ENCODE measurements around the gene PRKACG. TPM values are rescaled to one million over a fixed set of nuclear protein-coding genes. Genes with fewer than 3 reads are reported as not detected.

PRKACG gene
- total RNA-seq, 1 donor from 2014 or later, result not detected

- no peaks in the 10 kb centered on the region for H3K9me3 Mint-ChIP-seq (ENCODE audit: unreplicated experiment)
- peaks cover 12% of the 10 kb centered on the region for H3K27me3 Mint-ChIP-seq (ENCODE audit: low read depth, unreplicated experiment)
- no peaks in the 10 kb centered on the region for H3K4me1 ChIP-seq (ENCODE audit: insufficient read depth, low read length)
- FAIRE-seq (no peak), DNase-seq (ENCODE audit: low read depth) (no peak)
- no peaks in the 10 kb centered on the region for H3K79me2 ChIP-seq (ENCODE audit: insufficient read depth, low read length)
- H3K9me3 ChIP-seq (ENCODE audit: insufficient read depth, low read depth, low read length), result no peaks in the 10 kb centered on the region
- H3K4me3 ChIP-seq (ENCODE audit: insufficient read depth, low read depth, low read length), result no peak overlapping the region
- no peak overlapping the region for H3K27ac ChIP-seq (ENCODE audit: low read depth, low read length)
- no peak overlapping the region for H3K4me3 Mint-ChIP-seq (ENCODE audit: unreplicated experiment)
- no peaks in the 10 kb centered on the region for H3K36me3 Mint-ChIP-seq (ENCODE audit: low read depth, unreplicated experiment)
- peaks cover 4% of the 10 kb centered on the region for H3K4me1 Mint-ChIP-seq (ENCODE audit: low read depth, unreplicated experiment)
- H2AFZ ChIP-seq (ENCODE audit: low read depth, low read length), result no peak overlapping the region
- no peaks in the 10 kb centered on the region for H4K20me1 ChIP-seq (ENCODE audit: insufficient read depth, low read length)
- H3K27me3 ChIP-seq (ENCODE audit: insufficient read depth, low read length), result peaks cover 3% of the 10 kb centered on the region
- no peak overlapping the region for H3K9ac ChIP-seq (ENCODE audit: low read length)
- no peak overlapping the region for H3K4me2 ChIP-seq (ENCODE audit: low read length)
- H3K36me3 ChIP-seq (ENCODE audit: insufficient read depth, low read length), result no peaks in the 10 kb centered on the region
- TF ChIP-seq EZH2 (IDR thresholded peaks at IDR 0.05; ENCODE audit: insufficient read depth, low read length) (no peak), CTCF (IDR thresholded peaks at IDR 0.05; ENCODE audit: insufficient read depth, low read depth, low read length) (no peak)
- no peak overlapping the region for H3K27ac Mint-ChIP-seq (ENCODE audit: unreplicated experiment)
Measured at GRCh38 chr9:68998812-68999211, 15.1 kb downstream of the PRKACG start.

GRCh38 chr9:68998385-68998784, 15.5 kb downstream of the PRKACG start:
- H3K4me3 Mint-ChIP-seq (ENCODE audit: unreplicated experiment), result no peak overlapping the region
- peaks cover 3% of the 10 kb centered on the region for H3K27me3 ChIP-seq (ENCODE audit: insufficient read depth, low read length)
- H3K4me1 Mint-ChIP-seq (ENCODE audit: low read depth, unreplicated experiment), result peaks cover 4% of the 10 kb centered on the region
- no peak overlapping the region for H3K27ac Mint-ChIP-seq (ENCODE audit: unreplicated experiment)
- H3K27me3 Mint-ChIP-seq (ENCODE audit: low read depth, unreplicated experiment), result peaks cover 12% of the 10 kb centered on the region
- H3K27ac ChIP-seq (ENCODE audit: low read depth, low read length), result no peak overlapping the region
- H3K4me1 ChIP-seq (ENCODE audit: insufficient read depth, low read length), result no peaks in the 10 kb centered on the region
- H3K9ac ChIP-seq (ENCODE audit: low read length), result no peak overlapping the region
- no peak overlapping the region for H3K4me2 ChIP-seq (ENCODE audit: low read length)
- no peaks in the 10 kb centered on the region for H3K36me3 Mint-ChIP-seq (ENCODE audit: low read depth, unreplicated experiment)
- H4K20me1 ChIP-seq (ENCODE audit: insufficient read depth, low read length), result no peaks in the 10 kb centered on the region
- no peak overlapping the region for H2AFZ ChIP-seq (ENCODE audit: low read depth, low read length)
- DNase-seq (ENCODE audit: low read depth) (no peak), FAIRE-seq (no peak)
- no peaks in the 10 kb centered on the region for H3K9me3 Mint-ChIP-seq (ENCODE audit: unreplicated experiment)
- no peaks in the 10 kb centered on the region for H3K9me3 ChIP-seq (ENCODE audit: insufficient read depth, low read depth, low read length)
- H3K4me3 ChIP-seq (ENCODE audit: insufficient read depth, low read depth, low read length), result no peak overlapping the region
- no peaks in the 10 kb centered on the region for H3K36me3 ChIP-seq (ENCODE audit: insufficient read depth, low read length)
- no peaks in the 10 kb centered on the region for H3K79me2 ChIP-seq (ENCODE audit: insufficient read depth, low read length)
- no peak for TF ChIP-seq EZH2 (IDR thresholded peaks at IDR 0.05; ENCODE audit: insufficient read depth, low read length)
- TF ChIP-seq CTCF (IDR thresholded peaks at IDR 0.05; ENCODE audit: insufficient read depth, low read depth, low read length), result no peak

GRCh38 chr9:68997666-68998065, 16.2 kb downstream of the PRKACG start:
- Histone ChIP-seq H3K27me3 (ENCODE audit: insufficient read depth, low read length) (peaks cover 3% of the 10 kb centered on the region), H4K20me1 (ENCODE audit: insufficient read depth, low read length) (no peaks in the 10 kb centered on the region), H3K9ac (ENCODE audit: low read length) (no peak overlapping the region), H3K4me2 (ENCODE audit: low read length) (no peak overlapping the region), H3K9me3 (ENCODE audit: insufficient read depth, low read depth, low read length) (no peaks in the 10 kb centered on the region), H2AFZ (ENCODE audit: low read depth, low read length) (no peak overlapping the region), H3K27ac (ENCODE audit: low read depth, low read length) (no peak overlapping the region), H3K4me3 (ENCODE audit: insufficient read depth, low read depth, low read length) (no peak overlapping the region), H3K4me1 (ENCODE audit: insufficient read depth, low read length) (no peaks in the 10 kb centered on the region), H3K36me3 (ENCODE audit: insufficient read depth, low read length) (no peaks in the 10 kb centered on the region), H3K79me2 (ENCODE audit: insufficient read depth, low read length) (no peaks in the 10 kb centered on the region)
- no peak for FAIRE-seq
- Mint-ChIP-seq H3K4me3 (ENCODE audit: unreplicated experiment) (no peak overlapping the region), H3K4me1 (ENCODE audit: low read depth, unreplicated experiment) (peaks cover 4% of the 10 kb centered on the region), H3K9me3 (ENCODE audit: unreplicated experiment) (no peaks in the 10 kb centered on the region), H3K27ac (ENCODE audit: unreplicated experiment) (no peak overlapping the region), H3K36me3 (ENCODE audit: low read depth, unreplicated experiment) (no peaks in the 10 kb centered on the region), H3K27me3 (ENCODE audit: low read depth, unreplicated experiment) (peaks cover 12% of the 10 kb centered on the region)
- DNase-seq (ENCODE audit: low read depth), result no peak
- TF ChIP-seq EZH2 (IDR thresholded peaks at IDR 0.05; ENCODE audit: insufficient read depth, low read length) (no peak), CTCF (IDR thresholded peaks at IDR 0.05; ENCODE audit: insufficient read depth, low read depth, low read length) (no peak)
